Epithelial cell of esophagus (primary cell): ENCODE results near the gene TMEM131.
A peak's percentile ranks its signal among the peaks of the same experiment; 100 is the strongest.

Source experiments
- DNase-seq: peaks from one replicate; pipeline ENCODE4 v3.0.0; 2010; ENCODE audit warnings: low read depth
- H3K4me3 ChIP-seq: 2 replicates; pipeline ENCODE4 v1.5.1; 2011; ENCODE audit warnings: mild to moderate bottlenecking, low read length, control low read depth
- TF ChIP-seq, protein P1 (sequence below): IDR thresholded peaks from 2 replicates; pipeline ENCODE4 v1.5.1; 2011; ENCODE audit warnings: low read depth, mild to moderate bottlenecking, low read length, control low read depth, inconsistent platforms; ENCODE audit not compliant: insufficient read depth; ENCODE audit errors: missing control alignments

The TMEM131 gene

DNA sequence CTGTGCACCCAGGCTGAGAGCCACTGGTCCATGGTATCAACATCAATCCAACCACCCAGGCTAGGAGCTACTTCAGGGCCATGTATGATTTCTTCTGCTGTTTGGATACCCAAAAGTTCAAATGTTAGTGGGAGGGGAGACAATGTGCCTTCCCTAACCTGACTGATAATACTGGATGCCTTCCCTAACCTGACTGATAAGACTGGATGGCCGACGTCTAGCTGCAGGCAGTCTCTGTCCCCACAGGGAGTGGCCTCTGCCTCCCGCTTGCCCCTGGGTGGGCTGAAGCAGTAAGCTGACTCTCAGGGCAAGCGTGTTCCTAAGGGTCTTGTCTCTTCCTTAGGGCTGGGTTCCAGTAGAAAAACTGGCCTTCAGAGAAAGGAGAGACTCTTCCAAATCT, 216.6 kb downstream of the TMEM131 start:
- DNase-seq, result no peak
- no peak overlapping the region for H3K4me3 ChIP-seq
- TF ChIP-seq, protein P1, sequence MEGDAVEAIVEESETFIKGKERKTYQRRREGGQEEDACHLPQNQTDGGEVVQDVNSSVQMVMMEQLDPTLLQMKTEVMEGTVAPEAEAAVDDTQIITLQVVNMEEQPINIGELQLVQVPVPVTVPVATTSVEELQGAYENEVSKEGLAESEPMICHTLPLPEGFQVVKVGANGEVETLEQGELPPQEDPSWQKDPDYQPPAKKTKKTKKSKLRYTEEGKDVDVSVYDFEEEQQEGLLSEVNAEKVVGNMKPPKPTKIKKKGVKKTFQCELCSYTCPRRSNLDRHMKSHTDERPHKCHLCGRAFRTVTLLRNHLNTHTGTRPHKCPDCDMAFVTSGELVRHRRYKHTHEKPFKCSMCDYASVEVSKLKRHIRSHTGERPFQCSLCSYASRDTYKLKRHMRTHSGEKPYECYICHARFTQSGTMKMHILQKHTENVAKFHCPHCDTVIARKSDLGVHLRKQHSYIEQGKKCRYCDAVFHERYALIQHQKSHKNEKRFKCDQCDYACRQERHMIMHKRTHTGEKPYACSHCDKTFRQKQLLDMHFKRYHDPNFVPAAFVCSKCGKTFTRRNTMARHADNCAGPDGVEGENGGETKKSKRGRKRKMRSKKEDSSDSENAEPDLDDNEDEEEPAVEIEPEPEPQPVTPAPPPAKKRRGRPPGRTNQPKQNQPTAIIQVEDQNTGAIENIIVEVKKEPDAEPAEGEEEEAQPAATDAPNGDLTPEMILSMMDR, result no peak

DNA sequence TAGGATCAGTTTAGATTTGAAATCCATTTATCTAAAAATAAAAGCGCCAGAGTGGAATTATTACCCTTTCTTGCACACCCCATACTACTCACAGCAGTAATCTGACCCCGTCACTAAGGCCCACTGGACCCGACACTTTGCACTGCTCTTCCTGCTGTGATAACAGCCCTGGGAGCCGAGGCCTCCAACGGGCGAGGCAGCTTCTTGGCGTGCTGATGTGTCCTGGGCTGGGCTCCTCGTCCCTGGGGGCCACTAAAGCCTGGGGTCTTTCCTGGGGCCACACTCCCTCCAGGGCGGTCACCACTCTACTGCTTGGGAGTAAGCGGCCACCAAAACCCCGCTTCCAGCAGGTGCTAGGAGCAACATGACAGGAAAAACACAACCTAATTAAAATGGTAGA, 220.7 kb downstream of the TMEM131 start:
- H3K4me3 ChIP-seq, result no peak overlapping the region
- TF ChIP-seq, protein P1, result no peak
- no peak for DNase-seq

DNA sequence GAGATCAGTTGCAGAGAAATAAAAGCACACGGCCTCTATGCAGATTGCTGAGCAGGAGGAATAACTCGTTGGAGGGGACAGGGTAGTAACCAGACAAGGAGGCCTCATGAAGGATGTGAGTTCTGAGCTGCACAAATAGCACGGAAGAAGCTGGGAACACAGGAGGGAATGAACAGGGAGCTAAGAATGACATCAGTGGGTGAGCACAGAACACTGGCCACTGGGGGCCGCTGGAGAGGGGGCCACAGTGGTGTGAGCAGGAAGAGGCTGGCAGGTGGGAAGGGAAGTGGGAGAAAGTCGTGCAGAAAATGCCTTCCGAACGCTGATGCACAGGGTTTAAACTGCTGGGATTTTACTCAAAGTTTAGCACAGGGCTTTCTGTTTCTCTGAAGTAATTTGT, 221.3 kb downstream of the TMEM131 start:
- H3K4me3 ChIP-seq, result no peak overlapping the region
- TF ChIP-seq, protein P1, result peak; percentile 37
- no peak for DNase-seq

DNA sequence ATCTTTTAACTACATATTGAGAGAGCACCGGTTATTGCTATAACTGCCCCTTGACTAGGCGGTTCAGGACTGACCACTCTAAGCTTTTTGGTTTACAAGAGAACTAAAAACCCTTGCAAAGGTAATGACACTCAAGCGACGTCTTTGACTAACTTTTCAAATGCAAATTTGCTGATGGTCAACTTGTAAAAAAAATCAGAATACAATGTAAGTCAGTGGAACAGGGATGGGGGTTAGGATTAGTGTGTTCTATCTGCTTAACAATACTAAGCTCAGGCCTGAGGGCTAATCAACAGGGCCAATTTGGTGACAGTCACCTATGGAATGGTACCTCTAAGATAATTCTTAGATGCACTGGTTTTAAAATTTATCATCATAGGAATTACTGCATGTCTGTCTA, 225.3 kb downstream of the TMEM131 start:
- H3K4me3 ChIP-seq, result no peak overlapping the region
- TF ChIP-seq, protein P1, result no peak
- DNase-seq, result no peak

DNA sequence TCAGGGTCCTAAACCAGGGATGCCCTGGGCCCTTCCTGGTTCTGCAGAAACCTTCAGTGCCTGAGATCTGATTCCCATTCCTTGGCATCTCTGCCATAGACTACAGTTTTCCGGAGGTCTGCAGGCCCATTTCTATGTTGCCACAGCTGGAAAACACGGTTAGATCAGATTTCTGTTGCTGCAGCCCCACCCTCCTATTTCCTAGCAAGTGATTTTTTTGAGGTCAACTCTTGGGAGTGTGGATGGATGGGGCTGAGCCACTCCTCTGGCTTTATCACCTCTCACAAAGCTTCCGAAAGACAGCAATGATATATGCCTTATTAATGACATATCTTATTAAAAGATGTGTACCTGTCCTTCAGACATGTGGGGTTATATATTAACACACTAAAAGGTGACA, 226.0 kb downstream of the TMEM131 start:
- no peak for DNase-seq
- no peak overlapping the region for H3K4me3 ChIP-seq
- TF ChIP-seq, protein P1, result no peak

DNA sequence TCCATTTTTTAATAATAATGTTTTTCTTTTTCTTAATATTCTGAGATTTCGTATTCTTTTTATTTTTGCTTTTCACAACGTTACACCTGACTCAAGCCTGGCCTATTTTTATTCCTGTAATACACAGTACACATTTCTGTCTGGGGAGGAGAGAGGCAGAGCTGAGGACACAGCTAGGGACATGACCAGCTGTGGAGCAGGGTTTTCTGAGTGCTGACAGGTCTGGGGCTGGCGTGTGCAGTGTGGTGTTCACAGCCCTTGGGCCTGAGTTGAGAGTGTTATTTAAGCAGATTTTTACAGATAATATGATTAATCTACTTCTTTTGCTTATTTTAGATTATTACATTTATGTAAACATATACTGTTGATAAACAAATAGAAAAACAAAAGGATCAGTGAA, 226.4 kb downstream of the TMEM131 start:
- H3K4me3 ChIP-seq, result no peak overlapping the region
- TF ChIP-seq, protein P1, result no peak

DNA sequence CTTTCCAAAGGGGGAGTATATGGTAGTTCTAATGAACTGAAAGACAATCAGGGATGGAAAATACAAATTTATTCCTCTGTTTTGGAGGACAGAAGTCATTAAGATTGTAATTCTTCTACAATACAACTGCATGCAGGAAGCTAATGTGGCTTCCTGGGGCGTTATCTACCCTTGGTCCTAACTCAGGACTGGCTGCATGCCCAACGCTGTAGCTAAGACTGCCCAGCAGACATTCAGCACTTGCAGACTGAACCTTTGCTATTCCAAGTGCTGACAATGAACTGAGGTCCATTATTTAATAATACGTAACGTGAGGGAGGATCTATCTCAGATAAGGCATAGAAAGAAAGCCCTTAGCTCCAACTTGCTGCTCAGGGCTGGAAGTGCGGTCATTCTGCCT, 229.2 kb downstream of the TMEM131 start:
- DNase-seq, result no peak
- TF ChIP-seq, protein P1, result no peak
- no peak overlapping the region for H3K4me3 ChIP-seq

More for the DNA sequence above, 226.4 kb downstream of the TMEM131 start:
- no peak for DNase-seq
